HG03354 (cell line): ENCODE measurements around the gene HCRTR1.

Source experiments
- ATAC-seq: cut with Tn5 transposase; IDR thresholded peaks from one replicate; pipeline ENCODE4 v1.9.1; 2021; ENCODE audit warnings: mild to moderate bottlenecking; ENCODE audit not compliant: unreplicated experiment, poor library complexity, severe bottlenecking

HCRTR1 gene

GRCh38 chr1:31624309-31624708 is 6.8 kb downstream of the HCRTR1 start:
- no peak for ATAC-seq

- ATAC-seq, result no peak
Measured at GRCh38 chr1:31624731-31625514, 7.4 kb downstream of the HCRTR1 start.

GRCh38 chr1:31625561-31626222 is 8.2 kb downstream of the HCRTR1 start:
- no peak for ATAC-seq

GRCh38 chr1:31626223-31627207 is 9.0 kb downstream of the HCRTR1 start:
- ATAC-seq, result no peak

- ATAC-seq, result no peak
Measured at GRCh38 chr1:31627301-31627929, 9.9 kb downstream of the HCRTR1 start.

- no peak for ATAC-seq
Measured at GRCh38 chr1:31627930-31628559, 10.6 kb downstream of the HCRTR1 start.

- no peak for ATAC-seq
Measured at GRCh38 chr1:31628931-31629556, 11.6 kb downstream of the HCRTR1 start.

GRCh38 chr1:31632649-31633048 is 15.2 kb downstream of the HCRTR1 start:
- no peak for ATAC-seq

GRCh38 chr1:31633117-31633516 is 15.6 kb downstream of the HCRTR1 start:
- ATAC-seq, result no peak

- ATAC-seq, result no peak
Measured at GRCh38 chr1:31637915-31638673, 20.6 kb downstream of the HCRTR1 start.

- ATAC-seq, result no peak
Measured at GRCh38 chr1:31639543-31639942, 22.1 kb downstream of the HCRTR1 start.

GRCh38 chr1:31640179-31640578 is 22.7 kb downstream of the HCRTR1 start:
- no peak for ATAC-seq

GRCh38 chr1:31640964-31641363 is 23.5 kb downstream of the HCRTR1 start:
- no peak for ATAC-seq

- no peak for ATAC-seq
Measured at GRCh38 chr1:31642366-31642765, 24.9 kb downstream of the HCRTR1 start.

- ATAC-seq, result no peak
Measured at GRCh38 chr1:31642897-31643296, 25.4 kb downstream of the HCRTR1 start.

- ATAC-seq, result peak; percentile 26
Measured at GRCh38 chr1:31643976-31644559, 26.6 kb downstream of the HCRTR1 start.

- ATAC-seq, result peak; percentile 94
Measured at GRCh38 chr1:31644560-31645273, 27.2 kb downstream of the HCRTR1 start, which contains the start of gene PEF1. TSS of gene PEF1 (minus strand) at chr1:31644876. CDS start at chr1:31644864, 12 bp downstream.
